ACHN (cell line): ENCODE results near the gene C15orf62.

ENCODE experiments used
- DNase-seq: peaks from one replicate; pipeline ENCODE4 v3.0.0-alpha.2; 2015
- in situ Hi-C: cut with HindIII; loops from 2 replicates; pipeline ENCODE4 v1.10.0; 2017; ENCODE audit warnings: low sequenced_read_pairs, low pct_ligation_motif_present, low pct_unique_long_range_greater_than_20kb

Gene C15orf62

GRCh38 chr15:40754574-40754882, 15.3 kb upstream of the C15orf62 start:
- DNase-seq: no peak

GRCh38 chr15:40754883-40755811, 14.6 kb upstream of the C15orf62 start, which contains the start of gene RMDN3:
TSS of gene RMDN3 (minus strand) at chr15:40755254. CDS start at chr15:40754783, 471 bp downstream.
- DNase-seq: peak; percentile 89
- in situ Hi-C loops: no loop called here

More at GRCh38 chr15:40754574-40754882, 15.3 kb upstream of the C15orf62 start:
- in situ Hi-C loops: no loop called here

- in situ Hi-C loops: no loop called here
- no peak for DNase-seq
Measured at GRCh38 chr15:40755812-40756208, 14.0 kb upstream of the C15orf62 start.

- DNase-seq: no peak
- in situ Hi-C loops: no loop called here
Measured at GRCh38 chr15:40756938-40757337, 12.8 kb upstream of the C15orf62 start.

GRCh38 chr15:40759961-40760360, 9.8 kb upstream of the C15orf62 start:
- no peak for DNase-seq
- in situ Hi-C loops: no loop called here

GRCh38 chr15:40762919-40763800, 6.6 kb upstream of the C15orf62 start:
- in situ Hi-C loops: no loop called here
- peak; percentile 41 for DNase-seq

- peak; percentile 77 for DNase-seq
- in situ Hi-C loops: no loop called here
Measured at GRCh38 chr15:40763801-40764628, 5.8 kb upstream of the C15orf62 start, which contains the start of gene GCHFR. TSS of gene GCHFR (plus strand) at chr15:40764068. CDS start at chr15:40764181, 113 bp downstream.

GRCh38 chr15:40764629-40765103, 5.1 kb upstream of the C15orf62 start:
- in situ Hi-C loops: no loop called here
- no peak for DNase-seq

GRCh38 chr15:40766194-40766815, 3.5 kb upstream of the C15orf62 start:
- in situ Hi-C loops: no loop called here
- DNase-seq: no peak

- in situ Hi-C loops: no loop called here
- DNase-seq: peak; percentile 63
Measured at GRCh38 chr15:40766906-40767837, 2.6 kb upstream of the C15orf62 start.

- in situ Hi-C loops: no loop called here
- no peak for DNase-seq
Measured at GRCh38 chr15:40767838-40768500, 1.8 kb upstream of the C15orf62 start.

- in situ Hi-C loops: no loop called here
- no peak for DNase-seq
Measured at GRCh38 chr15:40768521-40769273, 1.1 kb upstream of the C15orf62 start.

GRCh38 chr15:40770147-40770721, 454 bp downstream of the C15orf62 start:
- in situ Hi-C loops: no loop called here
- DNase-seq: no peak

- DNase-seq: no peak
- in situ Hi-C loops: no loop called here
Measured at GRCh38 chr15:40771242-40771641, 1.5 kb downstream of the C15orf62 start.

- in situ Hi-C loops: no loop called here
- no peak for DNase-seq
Measured at GRCh38 chr15:40772014-40772413, 2.2 kb downstream of the C15orf62 start.
